ENCODE measurements around the gene KIF14.

GRCh38 chr1:200658037-200658818, 37.7 kb upstream of the KIF14 start:
- TF ChIP-seq CTCF (conservative IDR thresholded peaks at IDR 0.05 in 1 of 2, IDR thresholded peaks at IDR 0.05 in 1 of 2; ENCODE audit: low read depth in 1 of 2, low read length in 2 of 2) (no peak), EZH2 (IDR thresholded peaks at IDR 0.05; ENCODE audit: low read length, missing control alignments) (no peak)
